Caco-2 (cell line): ENCODE measurements around the gene MTRF1L. TPM values are rescaled to one million over a fixed set of nuclear protein-coding genes. Genes with fewer than 3 reads are reported as not detected.

Source experiments
- Bru-seq: library from RNA; stranded (reverse); fragments of 400-500 nt; gene quantifications from one replicate; lab custom pipeline; 2021; lab: Mats Ljungman, UMichigan
- BruChase-seq, 2 experiments: library from RNA; stranded (reverse); fragments of 400-500 nt; gene quantifications; one replicate each; lab custom pipeline; 2021; lab: Mats Ljungman, UMichigan
- BruUV-seq: library from RNA; stranded (reverse); fragments of 400-500 nt; replicated peaks from 2 replicates; lab custom pipeline; 2021; lab: Mats Ljungman, UMichigan
- CTCF ChIA-PET: fragments of 300-600 bp; sonication (Branson Sonifier 250); formaldehyde crosslinking; loops from one replicate; lab custom pipeline; 2022; ENCODE audit warnings: antibody characterized with exemption; lab: Charles Lee
- POLR2A ChIA-PET: fragments of 300-600 bp; sonication (Branson Sonifier 250); formaldehyde crosslinking; loops from one replicate; lab custom pipeline; 2022; ENCODE audit warnings: antibody characterized with exemption; lab: Charles Lee
- DNase-seq, 2 experiments: peaks; one replicate each; pipeline versions ENCODE4 v3.0.0 to v3.0.0-alpha.2; 2020 to 2022
- H3K27me3 ChIP-seq: replicated peaks from 2 replicates; pipeline ENCODE4 v1.6.0; 2011; ENCODE audit warnings: low read length; ENCODE audit not compliant: control insufficient read depth, insufficient read depth
- H3K36me3 ChIP-seq: 2 replicates; pipeline ENCODE4 v1.5.1; 2011; ENCODE audit warnings: low read length; ENCODE audit not compliant: control insufficient read depth, insufficient read depth
- H3K4me1 ChIP-seq: fragments of 250-450 bp; sonication (Bioruptor Pico); 2 replicates; pipeline ENCODE4 v1.5.1; 2020; ENCODE audit warnings: mild to moderate bottlenecking
- H3K4me3 ChIP-seq: 2 replicates; pipeline ENCODE4 v1.5.1; 2011; ENCODE audit warnings: low read depth, mild to moderate bottlenecking, control low read depth, low read length
- H3K9me3 ChIP-seq: fragments of 250-450 bp; sonication (Bioruptor Pico); 2 replicates; pipeline ENCODE4 v1.5.1; 2020; ENCODE audit warnings: mild to moderate bottlenecking, moderate library complexity
- H3K27ac Mint-ChIP-seq: one replicate; pipeline ENCODE4 v1.8.0; 2022; ENCODE audit warnings: mixed read lengths; ENCODE audit not compliant: unreplicated experiment
- H3K27me3 Mint-ChIP-seq: one replicate; pipeline ENCODE4 v1.8.0; 2022; ENCODE audit warnings: mixed read lengths; ENCODE audit not compliant: insufficient read depth, unreplicated experiment
- H3K36me3 Mint-ChIP-seq: one replicate; pipeline ENCODE4 v1.8.0; 2022; ENCODE audit warnings: mild to moderate bottlenecking, mixed read lengths; ENCODE audit not compliant: insufficient read depth, unreplicated experiment
- H3K4me1 Mint-ChIP-seq: one replicate; pipeline ENCODE4 v1.8.0; 2022; ENCODE audit warnings: low read depth, mixed read lengths; ENCODE audit not compliant: unreplicated experiment
- H3K4me3 Mint-ChIP-seq: one replicate; pipeline ENCODE4 v1.8.0; 2022; ENCODE audit warnings: mild to moderate bottlenecking, moderate library complexity, mixed read lengths; ENCODE audit not compliant: unreplicated experiment
- H3K9me3 Mint-ChIP-seq: one replicate; pipeline ENCODE4 v1.8.0; 2022; ENCODE audit warnings: mixed read lengths; ENCODE audit not compliant: unreplicated experiment
- intact Hi-C: fragments of 100-400 bp; cut with micrococcal nuclease; formaldehyde crosslinking; loops from one replicate; pipeline ENCODE4 v1.10.0; 2022; ENCODE audit not compliant: unreplicated experiment
- long read RNA-seq: library from polyadenylated mRNA; stranded (forward); transcript quantifications from one replicate; pipeline ENCODE4 v2.0.0, GENCODE V29; 2022
- total RNA-seq: library from RNA; stranded (reverse); gene quantifications from 2 replicates; pipeline ENCODE4 v1.2.3, GENCODE V29; 2022
- TF ChIP-seq, protein P1 (sequence below), 2 experiments: fragments of 200-600 bp in 1 of 2; IDR thresholded peaks; 1 replicate in 1 of 2; 2 replicates in 1 of 2; pipeline versions ENCODE4 v1.5.1 to v1.8.0; 2011 to 2022; ENCODE audit warnings: antibody characterized with exemption in 1 of 2, control low read depth in 1 of 2, inconsistent platforms in 1 of 2, low read depth in 1 of 2, low read length in 1 of 2, mild to moderate bottlenecking in 1 of 2, moderate library complexity in 1 of 2; ENCODE audit not compliant: insufficient read depth in 1 of 2, severe bottlenecking in 1 of 2, unreplicated experiment in 1 of 2

Gene MTRF1L
- 24.4 and 26.3 TPM in 2 replicates for total RNA-seq
- percentile 91 among the genes with signal in this experiment for Bru-seq, nascent RNA
- BruChase-seq, experiment 1, labeled RNA remaining after a 2-hour chase = percentile 80 among the genes with signal in this experiment
- percentile 84 among the genes with signal in this experiment for BruChase-seq, experiment 2, labeled RNA remaining after a 6-hour chase
- long read RNA-seq, transcript MTRF1L-211 (6 exons, 3,514 nt) = minor isoform, 5 of 71 reads
- long read RNA-seq, transcript MTRF1L-208 (7 exons, 3,651 nt) = major isoform, 17 of 71 reads
- long read RNA-seq, transcript MTRF1L-203 (7 exons, 3,676 nt) = minor isoform, 16 of 71 reads
- long read RNA-seq, transcript MTRF1L-202 (6 exons, 3,539 nt) = minor isoform, 9 of 71 reads
- long read RNA-seq, partial matches to known transcripts = 2 of 71 reads
- long read RNA-seq, other reads (novel, unspliced or antisense) = 19 of 71 reads

DNA sequence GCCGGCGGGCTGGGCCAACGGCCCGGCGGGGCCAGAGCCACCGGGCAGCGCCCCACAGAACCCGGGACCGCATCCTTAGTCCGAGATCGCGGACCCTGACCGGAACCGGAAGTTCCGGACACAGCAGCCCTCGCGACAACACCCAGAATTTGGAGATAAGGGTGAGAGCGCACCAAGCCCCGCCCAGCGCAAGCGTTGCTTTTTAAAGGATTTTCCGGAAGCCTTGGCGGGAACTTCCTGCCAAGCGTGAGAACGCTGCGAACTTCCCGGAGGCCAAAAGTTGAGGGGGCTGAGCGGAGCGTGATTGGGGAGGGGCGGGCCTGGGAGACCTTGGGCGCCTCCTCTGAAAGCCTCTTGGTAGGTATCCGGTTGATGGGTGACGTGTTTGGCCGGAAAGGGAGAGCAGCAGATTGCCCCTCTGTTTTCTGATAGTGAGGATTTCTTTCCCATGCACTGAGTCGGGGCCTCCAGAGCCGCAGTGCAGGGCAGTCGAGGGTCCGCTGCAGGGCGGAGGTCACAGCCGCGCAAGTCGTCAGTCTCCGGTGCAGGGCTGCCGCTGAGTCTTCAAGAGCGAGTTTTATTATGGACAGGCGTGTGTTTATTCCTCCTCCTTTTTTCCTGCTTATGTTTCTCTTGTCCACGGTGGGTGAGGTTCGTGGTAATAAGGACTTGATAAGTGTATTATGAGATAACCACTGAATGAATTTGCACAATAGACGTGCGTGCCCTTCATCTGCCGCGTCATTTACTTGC is at the start of gene MTRF1L:
Gene MTRF1L (minus strand): TSS at position 97 of the 753 bp plus-strand sequence. CDS start 24 bp downstream, at position 73.
- intact Hi-C loops = loop anchor here (1.0 to 2.0 kb wide), 2 partner anchors 20 to 22 kb away; partner anchors contain the start of gene FBXO5
- Histone ChIP-seq H3K36me3 (no peaks in the 10 kb centered on the region), H3K9me3 (no peaks in the 10 kb centered on the region), H3K4me1 (no peaks in the 10 kb centered on the region), H3K4me3 (peak within 1 kb of the TSS; percentile 93), H3K27me3 (no peaks in the 10 kb centered on the region)
- POLR2A ChIA-PET = interaction anchor here (0.8 to 1.2 kb wide), 2 partner anchors 20 kb away, joined by 4 to 6 read pairs; partner anchors contain the start of gene FBXO5
- DNase-seq = peak; percentile 93 to 94
- Mint-ChIP-seq H3K9me3 (no peaks in the 10 kb centered on the region), H3K36me3 (peaks cover 28% of the 10 kb centered on the region), H3K27ac (peak within 1 kb of the TSS; percentile 97), H3K4me1 (peaks cover 10% of the 10 kb centered on the region), H3K4me3 (peak within 1 kb of the TSS; percentile 90), H3K27me3 (no peaks in the 10 kb centered on the region)
- TF ChIP-seq, protein P1, sequence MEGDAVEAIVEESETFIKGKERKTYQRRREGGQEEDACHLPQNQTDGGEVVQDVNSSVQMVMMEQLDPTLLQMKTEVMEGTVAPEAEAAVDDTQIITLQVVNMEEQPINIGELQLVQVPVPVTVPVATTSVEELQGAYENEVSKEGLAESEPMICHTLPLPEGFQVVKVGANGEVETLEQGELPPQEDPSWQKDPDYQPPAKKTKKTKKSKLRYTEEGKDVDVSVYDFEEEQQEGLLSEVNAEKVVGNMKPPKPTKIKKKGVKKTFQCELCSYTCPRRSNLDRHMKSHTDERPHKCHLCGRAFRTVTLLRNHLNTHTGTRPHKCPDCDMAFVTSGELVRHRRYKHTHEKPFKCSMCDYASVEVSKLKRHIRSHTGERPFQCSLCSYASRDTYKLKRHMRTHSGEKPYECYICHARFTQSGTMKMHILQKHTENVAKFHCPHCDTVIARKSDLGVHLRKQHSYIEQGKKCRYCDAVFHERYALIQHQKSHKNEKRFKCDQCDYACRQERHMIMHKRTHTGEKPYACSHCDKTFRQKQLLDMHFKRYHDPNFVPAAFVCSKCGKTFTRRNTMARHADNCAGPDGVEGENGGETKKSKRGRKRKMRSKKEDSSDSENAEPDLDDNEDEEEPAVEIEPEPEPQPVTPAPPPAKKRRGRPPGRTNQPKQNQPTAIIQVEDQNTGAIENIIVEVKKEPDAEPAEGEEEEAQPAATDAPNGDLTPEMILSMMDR (IDR thresholded peaks at IDR 0.05; ENCODE audit: insufficient read depth in 1 of 2, low read depth in 1 of 2, low read length in 1 of 2, severe bottlenecking in 1 of 2, unreplicated experiment in 1 of 2) = no peak
- CTCF ChIA-PET = no interaction called here
- BruUV-seq = TSS peak; percentile 71

DNA sequence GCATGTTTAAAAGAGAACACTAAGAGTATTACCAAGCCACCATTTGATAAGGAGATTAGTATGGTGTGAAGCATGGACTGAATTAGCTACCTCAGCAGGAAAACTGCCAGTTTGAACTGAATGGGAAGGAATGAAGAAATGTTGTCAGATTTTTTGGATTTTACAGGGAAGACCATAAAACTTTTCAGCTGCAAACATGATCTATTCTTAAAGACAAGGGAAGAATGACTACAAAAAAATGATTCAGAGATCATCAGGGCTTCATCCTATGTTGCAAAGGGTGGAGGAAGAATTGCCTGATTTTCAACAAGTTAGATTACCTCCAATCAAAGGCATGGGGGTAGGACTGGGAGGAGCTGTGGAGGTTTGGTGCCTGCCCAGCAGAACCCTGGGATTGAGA is 49.3 kb upstream of the MTRF1L start:
- Histone ChIP-seq H3K36me3 (no peaks in the 10 kb centered on the region), H3K4me3 (no peak overlapping the region), H3K9me3 (no peaks in the 10 kb centered on the region), H3K27me3 (no peaks in the 10 kb centered on the region), H3K4me1 (peaks cover 7% of the 10 kb centered on the region)
- ChIA-PET CTCF (interaction anchor here (0.7 to 1.1 kb wide), 2 partner anchors 9 to 26 kb away, joined by 3 to 4 read pairs; no protein-coding TSS in a partner anchor), POLR2A (no interaction called here)
- no peak for DNase-seq
- Mint-ChIP-seq H3K36me3 (no peaks in the 10 kb centered on the region), H3K9me3 (no peaks in the 10 kb centered on the region), H3K27me3 (peaks cover 8% of the 10 kb centered on the region), H3K4me1 (no peaks in the 10 kb centered on the region), H3K4me3 (no peak overlapping the region), H3K27ac (no peak overlapping the region)
- no TSS peak for BruUV-seq
- intact Hi-C loops = no loop called here
- TF ChIP-seq, protein P1 (IDR thresholded peaks at IDR 0.05; ENCODE audit: insufficient read depth in 1 of 2, low read depth in 1 of 2, low read length in 1 of 2, severe bottlenecking in 1 of 2, unreplicated experiment in 1 of 2) = no peak

DNA sequence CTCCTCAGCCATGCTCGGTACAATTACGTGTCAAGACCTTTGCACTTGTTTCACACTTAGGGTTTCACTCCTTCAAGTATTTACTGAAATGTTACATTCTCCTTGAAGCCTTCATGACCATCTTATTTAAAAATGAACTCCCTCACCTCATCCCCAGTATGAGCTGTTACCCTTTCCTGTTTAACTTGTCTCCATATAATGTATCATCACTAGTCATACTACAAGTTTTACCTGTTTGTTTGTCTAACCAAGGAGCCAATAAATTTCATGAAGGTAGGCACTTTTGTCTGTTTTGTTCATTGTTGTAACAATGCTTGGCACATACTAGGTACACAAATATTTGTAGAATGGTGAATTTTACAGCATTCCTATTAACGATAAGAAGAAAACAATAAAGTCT is 46.1 kb upstream of the MTRF1L start:
- no TSS peak for BruUV-seq
- intact Hi-C loops = no loop called here
- Mint-ChIP-seq H3K27me3 (peaks cover 8% of the 10 kb centered on the region), H3K4me3 (no peak overlapping the region), H3K36me3 (no peaks in the 10 kb centered on the region), H3K9me3 (no peaks in the 10 kb centered on the region), H3K27ac (no peak overlapping the region), H3K4me1 (no peaks in the 10 kb centered on the region)
- no peaks in the 10 kb centered on the region for H3K36me3 ChIP-seq
- no peak for DNase-seq
- no peaks in the 10 kb centered on the region for H3K4me1 ChIP-seq
- TF ChIP-seq, protein P1 (IDR thresholded peaks at IDR 0.05; ENCODE audit: insufficient read depth in 1 of 2, low read depth in 1 of 2, low read length in 1 of 2, severe bottlenecking in 1 of 2, unreplicated experiment in 1 of 2) = no peak
- POLR2A ChIA-PET = no interaction called here
- CTCF ChIA-PET = no interaction called here
- H3K9me3 ChIP-seq = no peaks in the 10 kb centered on the region
- H3K4me3 ChIP-seq = no peak overlapping the region
- no peaks in the 10 kb centered on the region for H3K27me3 ChIP-seq
